HCT116 (cell line): ENCODE results near the gene HYAL1. TPM values are rescaled to one million over a fixed set of nuclear protein-coding genes. Genes with fewer than 3 reads are reported as not detected.

Source experiments
- ATAC-seq: fragments of 200-7000 bp; cut with Tn5 transposase; 2 replicates; pipeline ENCODE4 v1.9.1; 2020; ENCODE audit warnings: mild to moderate bottlenecking, moderate library complexity
- BruUV-seq: library from RNA; stranded (reverse); fragments of 400-500 nt; replicated peaks from 2 replicates; lab custom pipeline; 2021; lab: Mats Ljungman, UMichigan
- CTCF ChIA-PET: fragments of 300-600 bp; sonication (Branson Sonifier 250); formaldehyde crosslinking; loops from one replicate; lab custom pipeline; 2021; ENCODE audit warnings: antibody characterized with exemption; lab: Charles Lee
- POLR2A ChIA-PET: fragments of 300-600, 350-600 bp; sonication (Branson Sonifier 250); formaldehyde crosslinking; loops from one replicate; lab custom pipeline; 2021; ENCODE audit warnings: antibody characterized with exemption; lab: Charles Lee
- RAD21 ChIA-PET, 2 experiments: fragments of 300-600 bp; sonication (Branson Sonifier 250); formaldehyde crosslinking; loops; one replicate each; lab custom pipeline; 2023; ENCODE audit warnings: low total read pairs in 2 of 2; ENCODE audit not compliant: uncharacterized antibody in 2 of 2, unreplicated experiment in 2 of 2, low non-redundant PET in 1 of 2; lab: Charles Lee
- DNase-seq: peaks from one replicate; pipeline ENCODE4 v3.0.0-alpha.2; 2010; ENCODE audit warnings: low read depth, low spot score
- H2AFZ ChIP-seq: fragments of 200-600 bp; shearing (Covaris generic), sonication (generic); 2 replicates; pipeline ENCODE4 v1.6.1; 2017; ENCODE audit warnings: low read depth, mixed run types, mixed read lengths, antibody characterized with exemption, low read length; ENCODE audit not compliant: poor library complexity, severe bottlenecking
- H3K27ac ChIP-seq: 2 replicates; pipeline ENCODE4 v1.5.1; 2012; ENCODE audit warnings: low read depth, low read length
- H3K27me3 ChIP-seq: fragments of 200-600 bp; sonication (generic); 2 replicates; pipeline ENCODE4 v1.6.1; 2016; ENCODE audit warnings: mixed run types, low read length, mixed read lengths; ENCODE audit not compliant: insufficient read depth
- H3K36me3 ChIP-seq, 2 experiments: fragments of 200-500 bp in 1 of 2; fragments of 200-600 bp in 1 of 2; sonication (Bioruptor generic) in 1 of 2; sonication (generic) in 1 of 2; 2 replicates each; pipeline versions ENCODE4 v1.5.1 to v1.6.1; 2014 to 2016; ENCODE audit warnings: low read length in 2 of 2, inconsistent platforms in 1 of 2, mixed read lengths in 1 of 2, mixed run types in 1 of 2; ENCODE audit not compliant: insufficient read depth in 2 of 2, control insufficient read depth in 1 of 2
- H3K4me1 ChIP-seq, 2 experiments: fragments of 200-600 bp in 1 of 2; sonication (generic) in 1 of 2; 2 replicates each; pipeline versions ENCODE4 v1.5.1 to v1.6.1; 2012 to 2017; ENCODE audit warnings: low read length in 2 of 2, inconsistent platforms in 1 of 2, mild to moderate bottlenecking in 1 of 2, mixed read lengths in 1 of 2, mixed run types in 1 of 2, moderate library complexity in 1 of 2; ENCODE audit not compliant: insufficient read depth in 2 of 2, control insufficient read depth in 1 of 2
- H3K4me2 ChIP-seq: fragments of 200-600 bp; sonication (generic); 2 replicates; pipeline ENCODE4 v1.6.1; 2017; ENCODE audit warnings: mixed run types, low read length, mixed read lengths
- H3K4me3 ChIP-seq, 2 experiments: fragments of 200-600 bp in 1 of 2; sonication (generic) in 1 of 2; replicated peaks in 1 of 2; 2 replicates each; pipeline ENCODE4 v1.5.1; 2011 to 2016; ENCODE audit warnings: low read length in 2 of 2, control low read depth in 1 of 2, low read depth in 1 of 2, mild to moderate bottlenecking in 1 of 2, mixed read lengths in 1 of 2, mixed run types in 1 of 2
- H3K79me2 ChIP-seq: fragments of 200-600 bp; sonication (generic); 2 replicates; pipeline ENCODE4 v1.6.1; 2017; ENCODE audit warnings: mild to moderate bottlenecking, mixed run types, low read length, moderate library complexity, mixed read lengths; ENCODE audit not compliant: insufficient read depth
- H3K9ac ChIP-seq: fragments of 200-600 bp; sonication (generic); 2 replicates; pipeline ENCODE4 v1.6.1; 2016; ENCODE audit warnings: low read length, mixed read lengths
- H3K9me2 ChIP-seq: fragments of 200-600 bp; sonication (generic), shearing (Covaris generic); 2 replicates; pipeline ENCODE4 v1.6.1; 2017; ENCODE audit warnings: mixed run types, mild to moderate bottlenecking, moderate library complexity; ENCODE audit not compliant: insufficient read depth
- H3K9me3 ChIP-seq, 2 experiments: fragments of 200-500 bp in 1 of 2; fragments of 200-600 bp in 1 of 2; sonication (Bioruptor generic) in 1 of 2; sonication (generic) in 1 of 2; 2 replicates each; pipeline ENCODE4 v1.6.1; 2014 to 2017; ENCODE audit warnings: low read length in 2 of 2, mixed read lengths in 2 of 2, inconsistent platforms in 1 of 2, low read depth in 1 of 2, mild to moderate bottlenecking in 1 of 2, mixed run types in 1 of 2, moderate library complexity in 1 of 2; ENCODE audit not compliant: control insufficient read depth in 1 of 2, insufficient read depth in 1 of 2
- H4K20me1 ChIP-seq: fragments of 200-600 bp; sonication (generic), shearing (Covaris generic); 2 replicates; pipeline ENCODE4 v1.6.1; 2017; ENCODE audit warnings: mixed run types, mild to moderate bottlenecking, moderate library complexity; ENCODE audit not compliant: insufficient read depth
- CEBPB ChIP-seq: IDR thresholded peaks from 2 replicates; pipeline ENCODE4 v1.6.1; 2012; ENCODE audit warnings: low read depth
- TCF7L2 ChIP-seq: IDR thresholded peaks from 2 replicates; pipeline ENCODE4 v1.7.0; 2011; ENCODE audit warnings: borderline replicate concordance, inconsistent platforms; ENCODE audit not compliant: insufficient read depth, insufficient read length; ENCODE audit errors: extremely low read depth
- intact Hi-C: fragments of 100-400 bp; cut with micrococcal nuclease; formaldehyde crosslinking; loops from 2 replicates; pipeline ENCODE4 v1.10.0; 2022
- total RNA-seq: library from RNA; stranded (reverse); gene quantifications from one replicate; pipeline ENCODE4 v1.2.1, GENCODE V29; 2021; ENCODE audit not compliant: unreplicated experiment
- TF ChIP-seq, protein P1 (sequence below), 3 experiments: fragments of 200-600 bp in 1 of 3; sonication (generic) in 1 of 3; IDR thresholded peaks in 2 of 3; conservative IDR thresholded peaks in 1 of 3; 2 replicates each; pipeline ENCODE4 v1.5.1; 2012 to 2017; ENCODE audit warnings: low read depth in 2 of 3, low read length in 2 of 3, antibody characterized with exemption in 1 of 3, borderline replicate concordance in 1 of 3, control low read depth in 1 of 3, mild to moderate bottlenecking in 1 of 3, mixed read lengths in 1 of 3, mixed run types in 1 of 3, moderate library complexity in 1 of 3; ENCODE audit not compliant: insufficient read depth in 1 of 3

The HYAL1 gene
- total RNA-seq, 1 experiment from 2014 or later = 6.1 TPM

DNA sequence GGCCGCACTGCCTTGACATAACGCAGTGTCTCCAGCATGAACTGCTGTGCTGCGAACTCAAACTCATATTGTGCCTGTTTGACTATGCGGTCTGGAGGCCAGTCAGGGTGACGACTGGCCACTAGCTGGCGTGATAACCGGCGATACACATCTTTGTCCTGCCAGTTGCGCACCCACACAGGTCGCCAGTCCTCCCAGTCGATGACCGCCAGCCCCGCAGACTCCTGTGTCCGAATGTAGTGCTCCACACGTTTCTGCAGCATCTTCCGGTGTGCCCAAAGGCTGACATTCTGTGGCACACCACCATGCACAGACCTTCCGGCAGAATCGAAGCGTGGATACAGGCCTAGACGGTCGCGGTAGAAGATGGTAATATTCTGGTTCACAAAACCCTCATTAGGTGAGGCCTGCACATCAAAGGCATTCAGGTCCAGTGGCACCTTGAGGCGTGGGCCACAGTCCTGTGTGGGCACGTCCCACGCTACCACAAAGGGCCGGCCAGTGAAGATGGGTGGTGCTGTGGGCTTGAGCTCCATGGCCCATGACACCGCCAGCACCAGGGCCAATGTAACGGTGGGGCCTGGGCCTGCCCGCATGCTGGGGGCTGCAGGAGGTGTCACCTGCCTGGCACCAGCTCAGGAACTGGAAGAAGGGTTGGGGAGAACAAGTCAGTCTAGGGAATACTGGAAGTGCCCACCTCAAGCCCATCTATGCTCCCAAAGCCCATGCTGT, 16.7 kb upstream of the HYAL1 start:
- POLR2A ChIA-PET = interaction anchor here (1.9 kb wide), 1 partner anchor 28 kb away, joined by 4 read pairs; the partner anchor contains the start of gene IFRD2
- RAD21 ChIA-PET = interaction anchor here in 1 of 2 experiments (1.7 kb wide), 1 partner anchor 21 kb away, joined by 5 read pairs; the partner anchor contains the start of genes HYAL3 and NAA80
- Histone ChIP-seq H2AFZ (no peak overlapping the region), H3K9ac (peak overlapping the region; percentile 88), H3K4me2 (peak overlapping the region; percentile 92), H3K79me2 (peaks cover 46% of the 10 kb centered on the region), H3K4me3 (peak overlapping the region; percentile 64 to 92), H3K27ac (peak overlapping the region; percentile 93), H3K9me2 (no peaks in the 10 kb centered on the region), H3K9me3 (no peaks in the 10 kb centered on the region), H3K27me3 (no peaks in the 10 kb centered on the region), H4K20me1 (no peaks in the 10 kb centered on the region), H3K4me1 (peaks cover 64 to 90% of the 10 kb centered on the region in 2 experiments), H3K36me3 (peaks cover 4 to 19% of the 10 kb centered on the region in 2 experiments; a peak in 1 of 4 replicates)
- BruUV-seq = no TSS peak
- no peak for DNase-seq
- intact Hi-C loops = no loop called here
- CTCF ChIA-PET = no interaction called here
- ATAC-seq = no peak
- TF ChIP-seq TCF7L2 = peak; percentile 17
- TF ChIP-seq, protein P1, sequence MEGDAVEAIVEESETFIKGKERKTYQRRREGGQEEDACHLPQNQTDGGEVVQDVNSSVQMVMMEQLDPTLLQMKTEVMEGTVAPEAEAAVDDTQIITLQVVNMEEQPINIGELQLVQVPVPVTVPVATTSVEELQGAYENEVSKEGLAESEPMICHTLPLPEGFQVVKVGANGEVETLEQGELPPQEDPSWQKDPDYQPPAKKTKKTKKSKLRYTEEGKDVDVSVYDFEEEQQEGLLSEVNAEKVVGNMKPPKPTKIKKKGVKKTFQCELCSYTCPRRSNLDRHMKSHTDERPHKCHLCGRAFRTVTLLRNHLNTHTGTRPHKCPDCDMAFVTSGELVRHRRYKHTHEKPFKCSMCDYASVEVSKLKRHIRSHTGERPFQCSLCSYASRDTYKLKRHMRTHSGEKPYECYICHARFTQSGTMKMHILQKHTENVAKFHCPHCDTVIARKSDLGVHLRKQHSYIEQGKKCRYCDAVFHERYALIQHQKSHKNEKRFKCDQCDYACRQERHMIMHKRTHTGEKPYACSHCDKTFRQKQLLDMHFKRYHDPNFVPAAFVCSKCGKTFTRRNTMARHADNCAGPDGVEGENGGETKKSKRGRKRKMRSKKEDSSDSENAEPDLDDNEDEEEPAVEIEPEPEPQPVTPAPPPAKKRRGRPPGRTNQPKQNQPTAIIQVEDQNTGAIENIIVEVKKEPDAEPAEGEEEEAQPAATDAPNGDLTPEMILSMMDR (IDR thresholded peaks at IDR 0.05 in 2 of 3, conservative IDR thresholded peaks at IDR 0.05 in 1 of 3; ENCODE audit: borderline replicate concordance in 1 of 3, insufficient read depth in 1 of 3, low read depth in 2 of 3, low read length in 2 of 3) = peak in 2 of 3 experiments; percentile 21 to 41; a peak in 3 of 6 replicates
- no peak for TF ChIP-seq CEBPB
